AG20443 (cell line): ENCODE results near the gene KIF22.
"Not testable (repeated sequence)": the region's sequence is repeated elsewhere in the genome, so short reads cannot be mapped to it uniquely, and the experiment has no call there.

ENCODE experiments used
- DNase-seq: peaks from one replicate; pipeline ENCODE4 v3.0.0; 2012; ENCODE audit warnings: low spot score, mixed read lengths

Gene KIF22

GRCh38 chr16:29790183-29790948, at the start of gene KIF22:
Gene KIF22, plus strand, starts transcription at chr16:29790751. Its CDS starts 9 bp downstream, at chr16:29790760.
- peak; percentile 100 for DNase-seq

DNA sequence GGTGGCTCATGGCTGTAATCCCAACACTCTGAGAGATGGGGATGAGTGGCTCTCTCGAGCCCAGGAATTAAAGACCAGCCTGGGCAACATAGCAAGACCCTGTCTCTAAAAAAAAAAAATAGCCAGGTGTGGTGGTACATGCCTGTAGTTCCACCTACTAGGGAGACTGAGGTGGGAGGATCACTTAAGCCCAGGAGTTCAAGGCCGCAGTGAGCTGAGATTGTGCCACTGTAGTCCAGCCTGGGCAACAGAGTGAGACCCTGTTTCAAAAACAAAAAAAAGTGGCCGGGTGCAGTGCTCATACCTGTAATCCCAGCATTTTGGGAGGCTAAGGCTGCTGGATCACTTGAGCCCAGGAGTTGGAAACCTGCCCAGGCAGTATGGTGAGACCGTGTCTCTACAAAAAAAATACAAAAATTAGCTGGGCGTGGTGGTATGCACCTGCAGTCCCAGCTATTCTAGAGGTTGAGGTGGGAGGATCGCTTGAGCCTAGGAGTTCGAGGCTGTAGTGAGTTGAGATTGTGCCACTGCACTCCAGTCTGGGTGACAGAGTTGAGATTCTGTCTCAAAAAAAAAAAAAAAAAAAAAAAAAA, 47.8 kb upstream of the KIF22 start:
- no peak for DNase-seq

- DNase-seq = no peak
Observed at GRCh38 chr16:29743475-29743826, 47.1 kb upstream of the KIF22 start.

DNA sequence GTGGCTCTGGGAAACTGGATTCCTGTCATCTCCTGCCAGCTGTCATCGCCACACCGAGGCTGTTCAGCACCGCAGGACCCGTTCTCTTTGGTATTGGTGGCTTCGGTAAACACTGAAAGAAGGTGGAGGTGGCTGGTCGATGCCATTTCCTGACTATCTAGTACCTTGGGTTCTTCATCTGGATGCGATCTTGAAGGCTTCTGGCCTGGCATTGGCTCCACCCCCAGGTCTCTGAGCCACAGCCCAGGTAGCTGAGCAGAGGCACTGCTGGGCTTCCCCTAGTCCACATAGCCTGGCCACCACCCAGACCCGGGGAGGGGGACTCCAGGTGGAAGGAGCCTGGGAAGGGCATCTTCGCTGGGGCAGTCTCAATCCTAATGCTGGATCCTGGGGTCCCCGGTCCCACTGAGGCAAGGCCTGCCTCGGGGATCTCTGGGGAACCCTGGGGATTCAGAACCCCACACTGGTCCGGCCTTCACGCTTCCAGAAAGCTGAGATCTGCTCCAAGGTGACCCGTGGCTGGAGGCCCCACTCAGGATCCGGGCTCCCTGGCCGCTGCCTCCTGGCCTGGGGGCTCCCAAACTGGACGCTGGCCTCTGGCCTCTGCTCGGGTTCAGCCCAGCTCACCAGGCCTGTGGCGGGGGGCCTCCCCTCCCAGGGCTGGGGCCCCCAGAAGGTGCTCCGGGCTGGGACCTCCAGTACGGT, 46.6 kb upstream of the KIF22 start:
- DNase-seq = no peak

GRCh38 chr16:29744541-29745101, 45.9 kb upstream of the KIF22 start:
- no peak for DNase-seq

DNA sequence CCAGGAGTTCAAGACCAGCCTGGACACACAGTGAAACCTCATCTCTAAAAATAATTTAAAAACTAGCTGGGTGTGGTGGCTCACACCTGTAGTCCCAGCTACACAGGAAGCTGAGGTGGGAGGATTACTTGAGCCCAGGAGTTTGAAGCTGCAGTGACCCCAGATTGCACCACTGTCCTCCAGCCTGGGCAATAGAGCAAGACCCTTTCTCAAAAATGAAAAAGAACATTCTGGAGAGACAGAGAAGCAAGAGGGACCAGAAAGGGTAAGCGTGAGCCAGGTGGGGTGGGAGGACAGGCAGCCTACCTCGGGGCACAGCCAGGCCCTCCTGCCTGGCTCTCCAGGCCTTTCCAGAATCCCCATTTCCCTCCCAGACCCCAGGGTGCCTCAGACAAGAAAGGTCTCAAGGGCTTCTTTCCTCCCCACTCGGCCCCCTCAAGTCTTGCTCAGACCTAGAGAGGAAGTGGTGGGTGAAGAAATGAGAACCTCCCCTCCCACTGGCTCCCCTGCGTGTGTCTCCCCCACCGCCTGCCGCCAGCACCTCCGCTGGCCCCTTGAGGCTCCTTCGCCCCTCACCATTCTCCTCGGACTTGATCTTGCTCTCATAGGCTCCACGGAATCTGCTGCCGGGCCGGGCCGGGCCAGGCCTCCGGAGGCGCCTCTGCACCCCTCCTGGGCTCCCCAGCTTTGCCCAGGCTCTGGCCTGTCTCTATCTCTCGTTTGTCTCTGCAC, 45.3 kb upstream of the KIF22 start:
- no peak for DNase-seq

DNA sequence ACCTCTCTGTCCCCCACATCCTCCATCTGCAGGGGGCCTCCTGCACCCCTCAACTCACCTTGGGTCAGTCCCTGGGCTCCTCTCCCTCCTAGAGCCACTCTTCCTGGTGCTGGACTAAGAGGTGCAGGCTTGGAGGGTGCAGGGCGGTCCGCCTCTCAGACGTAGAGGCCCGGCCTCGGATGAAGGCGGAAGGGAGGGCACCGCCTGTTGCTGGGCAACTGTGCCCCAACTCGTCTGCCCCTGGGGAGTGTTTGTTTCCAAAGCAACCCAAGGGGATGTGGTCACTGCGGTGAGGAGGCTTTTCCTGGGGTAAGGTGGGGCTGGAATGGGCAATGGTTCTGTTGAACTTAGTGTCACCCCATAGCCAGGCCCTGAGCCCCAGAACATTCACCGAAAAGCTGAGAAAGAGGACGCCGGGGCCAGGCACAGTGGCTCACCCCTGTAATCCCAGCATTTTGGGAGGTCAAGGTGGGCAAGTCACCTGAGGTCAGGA, 44.7 kb upstream of the KIF22 start, which contains the start of gene C16orf54:
Gene C16orf54, minus strand, starts transcription at position 138 of the 493 bp plus-strand sequence. CDS start 1,039 bp downstream, outside the sequence.
- no peak for DNase-seq

DNA sequence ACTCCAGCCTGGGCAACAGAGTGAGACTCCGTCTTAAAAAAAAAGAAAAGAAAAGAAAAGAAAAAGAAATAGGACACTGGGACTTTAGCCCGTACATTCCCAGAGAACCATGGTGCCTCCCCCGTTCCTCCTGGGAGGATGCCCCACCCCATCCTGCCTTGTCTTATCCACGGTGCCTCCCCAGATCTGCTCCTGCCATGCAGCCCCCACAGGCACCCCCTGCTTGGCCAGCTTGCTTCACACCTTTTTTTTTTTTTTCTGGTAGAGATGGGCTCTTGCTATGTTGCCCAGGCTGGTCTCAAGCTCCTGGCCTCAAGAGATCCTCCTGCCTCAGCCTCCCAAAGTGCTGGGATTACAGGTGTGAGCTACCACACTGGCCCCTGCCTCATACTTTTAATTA, 44.0 kb upstream of the KIF22 start:
- DNase-seq = not testable (repeated sequence)

- no peak for DNase-seq
Observed at GRCh38 chr16:29747947-29748759, 42.4 kb upstream of the KIF22 start.

DNA sequence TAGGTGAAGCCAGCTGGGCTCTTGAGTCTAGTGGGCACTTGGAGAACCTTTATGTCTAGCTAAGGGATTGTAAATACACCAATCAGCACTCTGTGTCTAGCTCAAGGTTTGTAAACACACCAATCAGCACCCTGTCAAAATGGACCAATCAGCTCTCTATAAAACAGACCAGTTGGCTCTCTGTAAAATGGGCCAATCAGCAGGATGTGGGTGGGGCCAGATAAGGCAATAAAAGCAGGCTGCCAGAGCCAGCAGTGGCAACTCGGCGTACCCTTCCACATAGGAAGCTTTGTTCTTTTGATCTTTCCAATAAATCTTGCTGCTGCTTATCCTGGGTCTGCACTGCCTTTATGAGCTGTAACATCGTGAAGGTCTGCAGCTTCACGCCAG, 41.8 kb upstream of the KIF22 start:
- not testable (repeated sequence) for DNase-seq

DNA sequence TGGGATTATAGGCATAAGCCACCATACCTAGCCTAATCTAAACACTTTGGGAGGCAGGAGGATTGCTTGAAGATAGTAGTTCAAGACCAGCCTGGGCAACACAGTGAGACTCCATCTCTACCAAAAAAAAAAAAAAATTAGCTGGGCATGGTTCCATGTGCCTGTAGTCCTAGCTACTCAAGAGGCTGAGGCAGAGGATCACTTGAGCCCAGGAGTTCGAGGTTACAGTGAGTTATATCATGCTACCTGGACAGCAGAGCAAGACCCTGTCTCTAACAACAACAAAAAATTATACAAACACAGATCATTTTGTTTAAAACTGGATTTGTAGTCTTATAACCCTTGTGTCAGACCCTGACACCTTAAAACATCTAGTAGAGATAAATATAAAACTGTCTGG, 37.0 kb upstream of the KIF22 start:
- DNase-seq = no peak

- DNase-seq = no peak
Observed at GRCh38 chr16:29756654-29757053, 33.9 kb upstream of the KIF22 start.

- DNase-seq = not testable (repeated sequence)
Observed at GRCh38 chr16:29757086-29757485, 33.5 kb upstream of the KIF22 start.

DNA sequence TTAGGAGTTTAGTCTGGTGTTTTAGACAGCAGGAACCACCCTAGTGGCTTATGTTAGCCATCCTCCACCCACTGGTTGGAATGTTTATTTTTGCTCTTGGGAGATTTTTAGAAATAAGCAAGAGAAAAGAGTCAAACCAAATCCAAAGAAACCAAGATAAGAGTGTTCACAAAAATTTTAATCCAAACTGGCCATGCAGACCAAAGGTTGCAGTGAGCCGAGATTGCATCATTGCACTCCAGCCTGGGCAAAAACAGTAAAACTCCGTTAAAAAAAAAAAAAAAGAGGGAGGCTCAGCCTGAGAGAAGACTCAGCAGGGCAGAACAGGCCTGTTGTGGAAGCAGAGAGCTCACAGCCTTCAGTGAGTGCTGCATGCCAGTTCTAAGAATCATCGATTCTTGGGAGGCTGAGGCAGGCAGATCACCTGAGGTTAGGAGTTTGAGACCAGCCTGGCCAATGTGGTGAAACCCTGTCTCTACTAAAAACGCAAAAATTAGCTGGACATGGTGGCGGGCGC, 32.5 kb upstream of the KIF22 start:
- peak; percentile 57 for DNase-seq

- DNase-seq = no peak
Observed at GRCh38 chr16:29760567-29761279, 29.8 kb upstream of the KIF22 start.

DNA sequence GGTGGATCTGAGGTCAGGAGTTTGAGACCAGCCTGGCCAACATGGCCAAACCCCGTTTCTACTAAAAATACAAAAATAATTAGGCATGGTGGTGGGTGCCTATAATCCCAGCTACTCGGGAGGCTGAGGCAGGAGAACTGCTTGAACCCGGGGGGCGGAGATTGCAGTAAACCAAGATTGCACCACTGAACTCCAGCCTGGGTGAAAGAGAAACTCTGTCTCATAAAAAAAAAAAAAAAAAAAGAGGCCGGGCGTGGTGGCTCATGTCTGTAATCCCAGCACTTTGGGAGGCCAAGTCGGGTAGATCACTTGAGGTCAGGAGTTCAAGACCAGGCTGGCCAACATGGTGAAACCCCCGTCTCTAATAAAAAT, 29.3 kb upstream of the KIF22 start:
- not testable (repeated sequence) for DNase-seq

DNA sequence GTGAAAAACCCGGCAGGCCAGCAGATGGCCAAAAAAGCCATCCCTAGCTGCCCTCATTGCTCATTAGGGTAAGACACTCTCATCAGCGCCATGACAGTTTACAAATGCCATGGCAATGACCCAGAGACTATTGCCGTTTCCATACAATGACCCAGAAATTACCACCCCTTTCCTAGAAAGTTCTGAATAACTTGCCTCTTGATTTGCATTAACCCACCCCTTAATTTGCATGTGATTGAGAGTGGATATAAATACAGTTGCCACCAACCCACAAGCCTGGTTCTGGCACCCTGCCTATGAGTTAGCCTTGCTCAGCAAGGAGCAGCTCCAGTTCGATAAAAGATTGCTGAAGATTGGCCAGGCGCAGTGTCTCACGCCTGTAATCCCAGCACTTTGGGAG, 28.7 kb upstream of the KIF22 start:
- DNase-seq = no peak

- no peak for DNase-seq
Observed at GRCh38 chr16:29763326-29763725, 27.2 kb upstream of the KIF22 start.

DNA sequence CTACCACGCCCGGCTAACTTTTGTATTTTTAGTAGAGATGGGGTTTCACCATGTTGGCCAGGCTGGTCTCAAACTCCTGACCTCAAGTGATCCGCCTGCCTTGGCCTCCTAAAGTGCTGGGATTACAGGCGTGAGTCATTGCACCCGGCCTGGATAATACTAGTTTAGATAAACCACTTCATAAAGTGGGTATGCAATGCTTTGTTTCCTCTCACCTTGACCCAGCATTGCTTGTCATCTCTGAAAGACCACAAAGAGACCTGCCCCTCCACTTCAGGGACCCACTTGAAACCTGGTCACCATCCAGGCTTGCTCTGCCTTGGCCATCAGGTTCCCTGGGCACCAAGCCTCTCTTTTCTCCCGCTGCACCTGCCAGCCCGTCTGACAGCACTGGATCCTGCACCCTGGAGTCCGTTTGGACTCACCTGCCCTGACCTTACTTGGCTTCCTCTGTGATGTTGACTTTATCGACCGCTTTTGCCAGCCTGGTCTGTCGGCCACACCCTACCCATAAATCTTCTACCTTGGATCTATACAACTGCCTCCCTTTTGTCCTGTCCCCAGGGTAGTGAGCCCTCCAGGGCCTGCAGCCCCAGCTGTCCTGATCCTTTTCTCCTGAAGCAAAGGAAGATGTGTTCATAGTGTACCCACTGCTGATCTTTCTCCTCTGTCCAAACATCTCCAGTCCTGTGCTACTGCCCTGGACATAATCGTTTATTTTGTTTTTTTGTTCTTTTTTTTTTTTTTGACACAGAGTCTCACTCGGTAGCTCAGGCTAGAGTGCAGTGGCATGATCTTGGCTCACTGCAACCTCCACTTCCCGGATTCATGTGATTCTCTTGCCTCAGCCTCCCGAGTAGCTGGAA, 25.2 kb upstream of the KIF22 start:
- DNase-seq = no peak
